ENCODE data around the gene KCNH1. TPM values are rescaled to one million over a fixed set of nuclear protein-coding genes. Genes with fewer than 3 reads are reported as not detected.

The KCNH1 gene
- total and polyA plus RNA-seq, 9 of the 15 experiments (the other 6 are each of a cell fraction or from before 2014, with no cell fraction given) = not detected

DNA sequence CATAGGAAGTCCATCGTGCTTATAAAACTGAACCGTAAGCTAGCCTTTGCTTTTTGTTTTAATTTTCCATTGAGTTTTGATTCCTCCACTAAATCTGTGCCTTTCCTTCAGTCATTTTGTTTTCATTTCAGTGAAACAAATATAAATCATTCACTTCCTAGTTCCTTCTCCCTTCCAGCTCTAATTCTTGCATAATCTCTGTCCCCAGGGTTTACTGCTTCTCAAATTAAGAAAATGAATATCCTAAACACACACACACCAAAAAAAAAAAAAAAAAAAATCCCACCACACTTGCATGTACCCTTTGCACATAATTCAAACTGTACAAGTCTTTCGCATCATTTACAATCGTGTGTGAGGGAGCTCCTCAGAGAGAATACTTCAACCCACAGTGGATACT, 6.8 kb downstream of the KCNH1 start (continued):
- TF ChIP-seq ZNF318 (IDR thresholded peaks at IDR 0.05; ENCODE audit: borderline replicate concordance in 1 of 2, low read depth in 1 of 2) (no peak), FOXM1 (IDR thresholded peaks at IDR 0.05; ENCODE audit: low read depth) (no peak), FOXM1 (CRISPR knock-in tag; IDR thresholded peaks at IDR 0.05; ENCODE audit: low read depth) (no peak), ZSCAN29 (IDR thresholded peaks at IDR 0.05) (no peak), ARID1B (IDR thresholded peaks at IDR 0.05) (no peak)
